CD4-positive, alpha-beta memory T cell (primary cell): ENCODE results near the gene TAF1C. TPM values are rescaled to one million over a fixed set of nuclear protein-coding genes. Genes with fewer than 3 reads are reported as not detected.

Source experiments
- CTCF ChIA-PET: fragments of 350-600 bp; sonication (Branson Sonifier 250); formaldehyde crosslinking; loops from one replicate; lab custom pipeline; 2021; ENCODE audit warnings: inconsistent platforms; ENCODE audit not compliant: partially characterized antibody; lab: Charles Lee
- POLR2A ChIA-PET: fragments of 350-600 bp; sonication (Branson Sonifier 250); formaldehyde crosslinking; loops from one replicate; lab custom pipeline; 2021; ENCODE audit not compliant: partially characterized antibody; lab: Charles Lee
- DNase-seq, 5 donors: peaks; one replicate each; pipeline versions ENCODE4 v3.0.0 to v3.0.0-alpha.2; 2020 to 2022; ENCODE audit warnings: mixed read lengths in 1 of 5
- H3K27ac ChIP-seq: one replicate; pipeline ENCODE4 v1.7.0; 2013; ENCODE audit warnings: low read depth, low read length
- H3K27me3 ChIP-seq: 2 replicates; pipeline ENCODE4 v1.7.0; 2013; ENCODE audit warnings: mild to moderate bottlenecking, low read length, moderate library complexity; ENCODE audit not compliant: insufficient read depth
- H3K36me3 ChIP-seq: 2 replicates; pipeline ENCODE4 v1.7.0; 2013; ENCODE audit warnings: mild to moderate bottlenecking, low read length, moderate library complexity; ENCODE audit not compliant: insufficient read depth
- H3K4me1 ChIP-seq: 2 replicates; pipeline ENCODE4 v1.7.0; 2013; ENCODE audit warnings: mild to moderate bottlenecking, low read length, moderate library complexity; ENCODE audit not compliant: insufficient read depth
- H3K4me3 ChIP-seq, 2 donors: one replicate each; pipeline ENCODE4 v1.7.0; 2013; ENCODE audit warnings: low read length in 2 of 2, mild to moderate bottlenecking in 1 of 2
- H3K9me3 ChIP-seq, 2 donors: one replicate each; pipeline ENCODE4 v1.7.0; 2013; ENCODE audit warnings: low read length in 2 of 2, control low read depth in 1 of 2; ENCODE audit not compliant: control insufficient read depth in 1 of 2
- H3K27ac Mint-ChIP-seq, 7 donors: one replicate each; pipeline ENCODE4 v1.8.0; 2020 to 2021; ENCODE audit warnings: mixed read lengths in 7 of 7, mild to moderate bottlenecking in 6 of 7, inconsistent platforms in 3 of 7, moderate library complexity in 3 of 7
- H3K27me3 Mint-ChIP-seq, 2 donors: one replicate each; pipeline ENCODE4 v1.8.0; 2020 to 2021; ENCODE audit warnings: mixed read lengths in 2 of 2
- H3K36me3 Mint-ChIP-seq, 2 donors: one replicate each; pipeline ENCODE4 v1.8.0; 2020 to 2021; ENCODE audit warnings: mixed read lengths in 2 of 2, inconsistent platforms in 1 of 2, mild to moderate bottlenecking in 1 of 2
- H3K4me1 Mint-ChIP-seq, 4 donors: one replicate each; pipeline ENCODE4 v1.8.0; 2020 to 2021; ENCODE audit warnings: mixed read lengths in 4 of 4, mild to moderate bottlenecking in 1 of 4
- H3K4me3 Mint-ChIP-seq, 8 donors: one replicate each; pipeline ENCODE4 v1.8.0; 2020 to 2021; ENCODE audit warnings: mixed read lengths in 8 of 8, mild to moderate bottlenecking in 7 of 8, moderate library complexity in 6 of 8, inconsistent platforms in 3 of 8
- H3K9me3 Mint-ChIP-seq, 8 donors: one replicate each; pipeline ENCODE4 v1.8.0; 2020 to 2021; ENCODE audit warnings: mixed read lengths in 8 of 8, mild to moderate bottlenecking in 5 of 8, inconsistent platforms in 3 of 8, moderate library complexity in 1 of 8
- intact Hi-C: fragments of 100-400 bp; cut with micrococcal nuclease; formaldehyde crosslinking; loops from one replicate; pipeline ENCODE4 v1.15.1; 2023
- polyA plus RNA-seq, 2 donors: library from polyadenylated mRNA; unstranded; fragments of 300-500 nt; fragmentation: Illumina TruSeq; gene quantifications; one replicate each; pipeline ENCODE4 v1.2.3, GENCODE V29; 2021
- total RNA-seq, 2 experiments: library from RNA; stranded (reverse); gene quantifications; one replicate each; pipeline ENCODE4 v1.2.3, GENCODE V29; 2021

TAF1C gene
- total and polyA plus RNA-seq, 4 experiments from 2014 or later = 4.1 to 102 (median 51.2) TPM

DNA sequence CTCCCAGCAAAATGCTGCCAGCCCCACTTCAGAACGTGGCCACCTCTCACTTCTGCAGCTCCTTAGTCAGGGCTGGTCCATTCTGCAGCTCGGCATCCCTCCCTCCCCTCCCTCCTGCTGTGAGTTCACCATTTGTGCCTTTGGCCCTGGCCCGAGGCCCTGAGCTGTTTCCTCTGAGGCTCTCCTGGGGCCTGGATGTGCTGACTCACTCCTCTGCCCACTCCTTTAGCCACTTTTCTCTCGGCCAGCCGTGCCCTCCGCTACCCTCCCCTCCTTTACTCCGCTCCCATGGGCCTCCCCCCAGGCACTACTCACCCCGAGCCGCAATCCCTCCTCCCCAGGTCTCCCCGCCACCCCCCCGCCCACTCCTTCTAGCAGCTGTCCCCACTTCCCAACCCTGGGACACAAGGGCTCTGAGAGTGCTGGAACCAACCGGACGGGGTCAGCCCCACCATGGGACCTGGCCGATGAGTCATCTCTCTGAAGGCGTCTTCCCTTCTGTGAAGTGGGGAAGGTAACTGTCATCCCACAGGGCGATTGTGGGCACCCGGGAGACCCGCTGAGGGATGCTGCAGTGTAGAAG lies 41.5 kb upstream of the TAF1C start:
- POLR2A ChIA-PET = no interaction called here
- no peaks in the 10 kb centered on the region for H3K36me3 Mint-ChIP-seq
- no peak for DNase-seq

DNA sequence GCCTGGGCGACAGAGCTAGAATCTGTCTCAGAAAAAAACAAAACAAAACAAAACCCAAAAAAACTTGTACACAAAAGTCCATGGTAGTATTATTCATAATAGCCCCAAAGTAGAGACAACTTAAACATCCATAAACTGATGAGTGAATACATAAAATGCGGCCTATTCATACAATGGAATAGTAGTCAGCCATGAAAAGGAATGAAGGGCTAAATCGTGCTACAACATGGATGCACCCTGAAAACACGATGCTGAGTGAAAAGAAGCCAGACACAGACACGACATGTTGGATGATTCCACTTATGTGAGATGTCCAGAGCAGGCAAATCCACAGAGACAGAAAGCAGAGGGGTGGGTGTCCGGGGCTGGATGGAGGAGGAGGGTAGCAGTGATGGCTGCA lies 40.7 kb upstream of the TAF1C start:
- H3K27ac Mint-ChIP-seq = no peak overlapping the region
- ChIA-PET CTCF (interaction anchor here (0.9 kb wide), 1 partner anchor 49 kb away, joined by 3 read pairs; no protein-coding TSS in a partner anchor), POLR2A (no interaction called here)
- no peak overlapping the region for H3K4me3 Mint-ChIP-seq
- intact Hi-C loops = no loop called here
- no peaks in the 10 kb centered on the region for H3K36me3 ChIP-seq
- no peaks in the 10 kb centered on the region for H3K36me3 Mint-ChIP-seq
- no peaks in the 10 kb centered on the region for H3K9me3 ChIP-seq
- H3K27ac ChIP-seq = no peak overlapping the region
- H3K4me1 Mint-ChIP-seq = peaks cover 0 to 2% (median 0%) of the 10 kb centered on the region in 4 donors
- H3K4me3 ChIP-seq = no peak overlapping the region
- no peaks in the 10 kb centered on the region for H3K4me1 ChIP-seq
- H3K27me3 ChIP-seq = no peaks in the 10 kb centered on the region
- no peaks in the 10 kb centered on the region for H3K9me3 Mint-ChIP-seq
- no peak for DNase-seq
- H3K27me3 Mint-ChIP-seq = peaks cover 10 to 21% of the 10 kb centered on the region in 2 donors

More for the DNA sequence above, 41.5 kb upstream of the TAF1C start:
- intact Hi-C loops = no loop called here
- Histone ChIP-seq H3K9me3 (no peaks in the 10 kb centered on the region), H3K27ac (no peak overlapping the region), H3K27me3 (no peaks in the 10 kb centered on the region), H3K4me1 (no peaks in the 10 kb centered on the region), H3K36me3 (no peaks in the 10 kb centered on the region), H3K4me3 (no peak overlapping the region)
- CTCF ChIA-PET = no interaction called here
- Mint-ChIP-seq H3K9me3 (no peaks in the 10 kb centered on the region), H3K27me3 (peaks cover 10 to 16% of the 10 kb centered on the region in 2 donors), H3K4me1 (peaks cover 0 to 4% (median 0%) of the 10 kb centered on the region in 4 donors), H3K4me3 (no peak overlapping the region), H3K27ac (no peak overlapping the region)

GRCh38 chr16:84226026-84226425 lies 39.2 kb upstream of the TAF1C start:
- Mint-ChIP-seq H3K4me1 (peaks cover 0 to 2% (median 0%) of the 10 kb centered on the region in 4 donors), H3K9me3 (no peaks in the 10 kb centered on the region), H3K27me3 (peaks cover 13 to 21% of the 10 kb centered on the region in 2 donors), H3K27ac (peak overlapping the region in 1 of 7 donors; percentile 12), H3K4me3 (no peak overlapping the region), H3K36me3 (no peaks in the 10 kb centered on the region)
- Histone ChIP-seq H3K27me3 (no peaks in the 10 kb centered on the region), H3K4me1 (no peaks in the 10 kb centered on the region), H3K9me3 (no peaks in the 10 kb centered on the region), H3K4me3 (no peak overlapping the region), H3K36me3 (no peaks in the 10 kb centered on the region), H3K27ac (no peak overlapping the region)
- POLR2A ChIA-PET = no interaction called here
- intact Hi-C loops = no loop called here
- CTCF ChIA-PET = no interaction called here
- DNase-seq = no peak

DNA sequence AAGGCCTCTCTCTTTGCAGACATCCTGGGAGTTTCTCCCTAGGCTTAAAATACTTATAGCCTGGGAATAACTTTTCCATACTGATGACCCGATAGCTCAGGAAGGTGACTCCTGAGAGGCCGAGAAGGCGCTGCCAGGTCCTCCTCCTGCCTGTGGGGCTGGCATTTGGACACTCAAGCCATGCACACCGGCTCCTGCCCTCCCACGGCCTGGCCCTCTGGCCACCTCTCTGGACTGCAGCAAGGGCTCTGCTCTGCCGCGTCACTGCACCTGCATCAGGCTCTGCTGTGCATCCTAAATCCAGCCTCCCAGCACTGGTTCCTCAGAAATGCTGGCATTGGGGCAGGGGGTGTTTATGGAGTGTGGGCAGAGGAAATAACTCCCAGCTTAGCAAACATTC lies 38.7 kb upstream of the TAF1C start:
- peaks cover 0 to 2% (median 0%) of the 10 kb centered on the region in 4 donors for H3K4me1 Mint-ChIP-seq
- intact Hi-C loops = no loop called here
- Histone ChIP-seq H3K36me3 (no peaks in the 10 kb centered on the region), H3K27me3 (no peaks in the 10 kb centered on the region), H3K27ac (no peak overlapping the region), H3K4me3 (no peak overlapping the region), H3K9me3 (no peaks in the 10 kb centered on the region), H3K4me1 (no peaks in the 10 kb centered on the region)
- H3K27ac Mint-ChIP-seq = no peak overlapping the region
- POLR2A ChIA-PET = no interaction called here
- CTCF ChIA-PET = no interaction called here
- H3K36me3 Mint-ChIP-seq = no peaks in the 10 kb centered on the region
- H3K9me3 Mint-ChIP-seq = no peaks in the 10 kb centered on the region
- H3K27me3 Mint-ChIP-seq = peaks cover 13 to 21% of the 10 kb centered on the region in 2 donors
- no peak for DNase-seq
- no peak overlapping the region for H3K4me3 Mint-ChIP-seq

- no peak overlapping the region for H3K4me3 Mint-ChIP-seq
- no peaks in the 10 kb centered on the region for H3K4me1 ChIP-seq
- ChIA-PET CTCF (no interaction called here), POLR2A (no interaction called here)
- no peak for DNase-seq
- no peak overlapping the region for H3K27ac ChIP-seq
- H3K4me3 ChIP-seq = no peak overlapping the region
- no peaks in the 10 kb centered on the region for H3K36me3 ChIP-seq
- no peaks in the 10 kb centered on the region for H3K36me3 Mint-ChIP-seq
- no peaks in the 10 kb centered on the region for H3K9me3 ChIP-seq
- no peak overlapping the region for H3K27ac Mint-ChIP-seq
- H3K27me3 Mint-ChIP-seq = peaks cover 13 to 21% of the 10 kb centered on the region in 2 donors
- H3K9me3 Mint-ChIP-seq = no peaks in the 10 kb centered on the region
- peaks cover 0 to 2% (median 0%) of the 10 kb centered on the region in 4 donors for H3K4me1 Mint-ChIP-seq
- no peaks in the 10 kb centered on the region for H3K27me3 ChIP-seq
- intact Hi-C loops = no loop called here
These were observed 38.3 kb upstream of the TAF1C start for GRCh38 chr16:84225126-84225525.

- ChIA-PET CTCF (no interaction called here), POLR2A (no interaction called here)
- H3K4me1 Mint-ChIP-seq = peaks cover 0 to 2% (median 0%) of the 10 kb centered on the region in 4 donors
- Histone ChIP-seq H3K27ac (no peak overlapping the region), H3K27me3 (no peaks in the 10 kb centered on the region), H3K9me3 (no peaks in the 10 kb centered on the region), H3K36me3 (no peaks in the 10 kb centered on the region), H3K4me1 (no peaks in the 10 kb centered on the region), H3K4me3 (no peak overlapping the region)
- peaks cover 12 to 21% of the 10 kb centered on the region in 2 donors for H3K27me3 Mint-ChIP-seq
- DNase-seq = no peak
- H3K27ac Mint-ChIP-seq = no peak overlapping the region
- no peak overlapping the region for H3K4me3 Mint-ChIP-seq
- H3K36me3 Mint-ChIP-seq = no peaks in the 10 kb centered on the region
- H3K9me3 Mint-ChIP-seq = no peaks in the 10 kb centered on the region
- intact Hi-C loops = no loop called here
These were observed 37.7 kb upstream of the TAF1C start for GRCh38 chr16:84224554-84224953.

- H3K9me3 Mint-ChIP-seq = no peaks in the 10 kb centered on the region
- Histone ChIP-seq H3K4me3 (no peak overlapping the region), H3K9me3 (no peaks in the 10 kb centered on the region), H3K27me3 (no peaks in the 10 kb centered on the region), H3K4me1 (no peaks in the 10 kb centered on the region), H3K36me3 (no peaks in the 10 kb centered on the region), H3K27ac (no peak overlapping the region)
- DNase-seq = no peak
- H3K27ac Mint-ChIP-seq = no peak overlapping the region
- H3K27me3 Mint-ChIP-seq = peaks cover 9 to 23% of the 10 kb centered on the region in 2 donors
- intact Hi-C loops = no loop called here
- ChIA-PET POLR2A (no interaction called here), CTCF (no interaction called here)
- H3K4me1 Mint-ChIP-seq = peaks cover 0 to 2% (median 0%) of the 10 kb centered on the region in 4 donors
- no peak overlapping the region for H3K4me3 Mint-ChIP-seq
- no peaks in the 10 kb centered on the region for H3K36me3 Mint-ChIP-seq
These were observed 36.6 kb upstream of the TAF1C start for GRCh38 chr16:84223456-84223855.
